IMR-90 (cell line): ENCODE data around the gene REPS2. TPM values are rescaled to one million over a fixed set of nuclear protein-coding genes. Genes with fewer than 3 reads are reported as not detected.
A peak's percentile ranks its signal among the peaks of the same experiment; 100 is the strongest.

ENCODE experiments used
- ATAC-seq: fragments of 200-7000 bp; cut with Tn5 transposase; 2 replicates; pipeline ENCODE4 v1.9.1; 2020; ENCODE audit warnings: low read depth, mild to moderate bottlenecking, moderate library complexity
- BruUV-seq: library from RNA; stranded (reverse); fragments of 400-500 nt; replicated peaks from 2 replicates; lab custom pipeline; 2021; lab: Mats Ljungman, UMichigan
- CTCF ChIA-PET: fragments of 300-600 bp; formaldehyde crosslinking; extraction: SDS; loops from one replicate; lab custom pipeline; 2021; ENCODE audit warnings: antibody characterized with exemption; lab: Yijun Ruan, JAX
- POLR2A ChIA-PET: fragments of 300-600 bp; sonication (Branson Sonifier 250); formaldehyde crosslinking; loops from one replicate; lab custom pipeline; 2022; ENCODE audit warnings: antibody characterized with exemption; ENCODE audit not compliant: unreplicated experiment; lab: Charles Lee
- DNase-seq: peaks from one replicate; pipeline ENCODE4 v3.0.0; 2013
- H2AFZ ChIP-seq: replicated peaks from 2 replicates; pipeline ENCODE3; 2013; ENCODE audit warnings: low read length, mild to moderate bottlenecking; ENCODE audit not compliant: poor library complexity
- H2AK5ac ChIP-seq: 2 replicates; pipeline ENCODE4 v1.6.1; 2013; ENCODE audit warnings: low read depth, low read length, inconsistent platforms
- H2AK9ac ChIP-seq: replicated peaks from 2 replicates; pipeline ENCODE3; 2013; ENCODE audit warnings: mild to moderate bottlenecking, low read depth, low read length, moderate library complexity; ENCODE audit not compliant: poor library complexity
- H2BK120ac ChIP-seq: 2 replicates; pipeline ENCODE4 v1.6.1; 2013; ENCODE audit warnings: low read depth, low read length, inconsistent platforms
- H2BK15ac ChIP-seq: 3 replicates; pipeline ENCODE4 v1.6.1; 2013; ENCODE audit warnings: low read depth, low read length, inconsistent platforms
- H2BK20ac ChIP-seq: 2 replicates; pipeline ENCODE4 v1.6.1; 2013; ENCODE audit warnings: low read depth, mild to moderate bottlenecking, inconsistent platforms, low read length, moderate library complexity
- H2BK5ac ChIP-seq: 2 replicates; pipeline ENCODE4 v1.6.1; 2013; ENCODE audit warnings: mild to moderate bottlenecking, low read depth, low read length, inconsistent platforms; ENCODE audit not compliant: poor library complexity, severe bottlenecking
- H3K14ac ChIP-seq: replicated peaks from 2 replicates; pipeline ENCODE4 v1.6.1; 2013; ENCODE audit warnings: low read depth, low read length, inconsistent platforms
- H3K18ac ChIP-seq: 2 replicates; pipeline ENCODE4 v1.6.1; 2013; ENCODE audit warnings: low read depth, low read length, control low read depth
- H3K23ac ChIP-seq: 2 replicates; pipeline ENCODE4 v1.6.1; 2013; ENCODE audit warnings: low read depth, low read length, inconsistent platforms
- H3K27ac ChIP-seq: 2 replicates; pipeline ENCODE4 v1.5.1; 2013; ENCODE audit warnings: mild to moderate bottlenecking, control low read depth, low read length; ENCODE audit not compliant: insufficient read depth
- H3K27me3 ChIP-seq: 2 replicates; pipeline ENCODE4 v1.6.1; 2013; ENCODE audit warnings: low read length; ENCODE audit not compliant: control insufficient read depth, insufficient read depth
- H3K36me3 ChIP-seq: 2 replicates; pipeline ENCODE4 v1.6.1; 2013; ENCODE audit warnings: low read length, mixed read lengths; ENCODE audit not compliant: control insufficient read depth, insufficient read depth
- H3K4ac ChIP-seq: 2 replicates; pipeline ENCODE4 v1.6.1; 2013; ENCODE audit warnings: low read depth, low read length, inconsistent platforms
- H3K4me1 ChIP-seq: 2 replicates; pipeline ENCODE4 v1.6.1; 2013; ENCODE audit warnings: low read length, mixed read lengths; ENCODE audit not compliant: control insufficient read depth, insufficient read depth
- H3K4me2 ChIP-seq: 2 replicates; pipeline ENCODE4 v1.6.1; 2013; ENCODE audit warnings: low read depth, mild to moderate bottlenecking, control low read depth, low read length, moderate library complexity
- H3K4me3 ChIP-seq: 2 replicates; pipeline ENCODE4 v1.5.1; 2013; ENCODE audit warnings: low read depth, mild to moderate bottlenecking, control low read depth, low read length, moderate library complexity; ENCODE audit not compliant: insufficient read depth
- H3K56ac ChIP-seq: 2 replicates; pipeline ENCODE4 v1.6.1; 2013; ENCODE audit warnings: low read length, inconsistent platforms; ENCODE audit not compliant: insufficient read depth; ENCODE audit errors: extremely low read depth
- H3K79me1 ChIP-seq, 2 experiments: 2 replicates each; pipeline ENCODE4 v1.6.1; 2013; ENCODE audit warnings: low read length in 2 of 2, inconsistent platforms in 1 of 2, low read depth in 1 of 2
- H3K9ac ChIP-seq: 2 replicates; pipeline ENCODE4 v1.6.1; 2013; ENCODE audit warnings: low read depth, low read length, control low read depth
- H3K9me1 ChIP-seq: 2 replicates; pipeline ENCODE4 v1.6.1; 2013; ENCODE audit warnings: low read length, inconsistent platforms; ENCODE audit not compliant: insufficient read depth
- H3K9me3 ChIP-seq: 2 replicates; pipeline ENCODE4 v1.6.1; 2013; ENCODE audit warnings: low read length; ENCODE audit not compliant: control insufficient read depth, insufficient read depth
- H4K20me1 ChIP-seq: 2 replicates; pipeline ENCODE4 v1.6.1; 2013; ENCODE audit warnings: low read length, inconsistent platforms; ENCODE audit not compliant: insufficient read depth
- H4K5ac ChIP-seq: 2 replicates; pipeline ENCODE4 v1.6.1; 2013; ENCODE audit warnings: mild to moderate bottlenecking, low read depth, low read length, control low read depth
- H4K8ac ChIP-seq, 2 experiments: 2 replicates each; pipeline ENCODE4 v1.6.1; 2013; ENCODE audit warnings: low read depth in 2 of 2, low read length in 2 of 2, control low read depth in 1 of 2, inconsistent platforms in 1 of 2
- H4K91ac ChIP-seq: 2 replicates; pipeline ENCODE4 v1.6.1; 2013; ENCODE audit warnings: low read depth, low read length, inconsistent platforms; ENCODE audit not compliant: insufficient read depth
- MAFK ChIP-seq: IDR thresholded peaks from 2 replicates; pipeline ENCODE4 v1.6.1; 2012; ENCODE audit warnings: low read depth, low read length, improper control_type of control experiment
- WGBS, 2 experiments: methylation state at CpG; one replicate each; pipeline versions ENCODE4 v1.1.5 to v1.1.7; 2013; ENCODE audit warnings: missing lambda C conversion rate in 2 of 2; ENCODE audit not compliant: insufficient read length in 1 of 2; ENCODE audit errors: extremely low coverage in 2 of 2; 5-methylcytosine and 5-hydroxymethylcytosine counted together
- dilution Hi-C: fragments of 300-500 bp; cut with HindIII; formaldehyde crosslinking; loops from one replicate; pipeline ENCODE4 v1.14.3; 2018; ENCODE audit warnings: low sequenced_read_pairs; ENCODE audit not compliant: unreplicated experiment
- in situ Hi-C: fragments of 300-500 bp; cut with MboI; formaldehyde crosslinking; loops from 3 replicates; pipeline ENCODE4 v1.14.3; 2019; ENCODE audit warnings: low sequenced_read_pairs, inconsistent platforms, mixed read lengths
- intact Hi-C: fragments of 100-400 bp; cut with micrococcal nuclease; formaldehyde crosslinking; loops from 2 replicates; pipeline ENCODE4 v1.10.0; 2022
- polyA plus RNA-seq, 3 experiments: library from polyadenylated mRNA; depleted of rRNA; stranded (reverse); fragments of >200 nt; gene quantifications; 2 replicates each; pipeline ENCODE4 v1.2.3, GENCODE V29; 2012; ENCODE audit warnings: low replicate concordance in 1 of 3
- total RNA-seq: library from RNA; depleted of rRNA; stranded (reverse); fragments of >200 nt; gene quantifications from 2 replicates; pipeline ENCODE4 v1.2.3, GENCODE V29; 2012

REPS2 gene
- total and polyA plus RNA-seq, 2 of the 4 experiments (the other 2 are of a cell fraction), result 0.02 to 0.18 TPM

- H3K23ac ChIP-seq, result no peak overlapping the region
- intact Hi-C loops, result no loop called here
Observed at GRCh38 chrX:17039826-17040225, 93.4 kb downstream of the REPS2 start.

More at GRCh38 chrX:17039826-17040225, 93.4 kb downstream of the REPS2 start:
- Histone ChIP-seq H4K91ac (no peak overlapping the region), H3K9me1 (no peaks in the 10 kb centered on the region), H3K27me3 (peaks cover 25% of the 10 kb centered on the region), H4K5ac (no peak overlapping the region), H3K79me1 (no peaks in the 10 kb centered on the region), H2BK20ac (no peak overlapping the region), H2BK5ac (no peak overlapping the region), H3K9ac (no peak overlapping the region), H2AK9ac (no peak overlapping the region), H2AK5ac (no peak overlapping the region), H2BK15ac (no peak overlapping the region), H2AFZ (no peak overlapping the region), H3K18ac (no peak overlapping the region), H3K4me2 (no peak overlapping the region), H3K4ac (no peak overlapping the region), H3K14ac (no peak overlapping the region), H3K56ac (no peak overlapping the region), H3K9me3 (no peaks in the 10 kb centered on the region; the same call in 1 of the 2 replicates), H3K36me3 (no peaks in the 10 kb centered on the region), H3K27ac (no peak overlapping the region), H3K4me1 (no peaks in the 10 kb centered on the region), H3K4me3 (no peak overlapping the region), H2BK120ac (no peak overlapping the region), H4K20me1 (no peaks in the 10 kb centered on the region), H4K8ac (no peak overlapping the region)
- dilution Hi-C loops (no loop called here), in situ Hi-C loops (no loop called here)
- DNase-seq, result peak; percentile 18
- ChIA-PET CTCF (no interaction called here), POLR2A (no interaction called here)
- no CpG with 5 or more reads among the region's 1 CpG for WGBS, 2 experiments
- BruUV-seq, result no TSS peak
- TF ChIP-seq MAFK, result no peak
- ATAC-seq, result no peak
